GM21447 (cell line): ENCODE measurements around the gene SKIL.

Experiments used
- ATAC-seq: cut with Tn5 transposase; IDR thresholded peaks from one replicate; pipeline ENCODE4 v1.9.1; 2021; ENCODE audit not compliant: unreplicated experiment

SKIL gene

DNA sequence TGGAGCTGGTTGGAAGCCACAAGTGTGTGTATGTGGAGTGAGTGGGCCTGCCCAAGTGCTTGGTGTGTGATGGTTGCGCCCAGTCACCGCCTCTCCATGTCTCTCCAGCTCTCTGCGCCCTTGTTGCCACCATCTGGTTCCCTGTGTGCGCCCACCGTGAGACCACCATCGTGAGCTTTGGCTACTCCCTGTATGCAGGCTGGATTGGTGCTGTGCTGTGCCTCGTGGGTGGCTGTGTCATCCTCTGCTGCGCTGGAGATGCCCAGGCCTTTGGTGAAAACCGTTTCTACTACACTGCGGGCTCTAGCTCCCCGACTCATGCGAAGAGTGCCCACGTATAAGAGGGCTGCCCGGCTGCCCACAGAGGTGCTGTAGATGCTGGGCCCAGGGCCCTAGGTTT, 74.9 kb downstream of the SKIL start:
- ATAC-seq, result no peak

GRCh38 chr3:170436697-170437096, 79.2 kb downstream of the SKIL start:
- no peak for ATAC-seq

DNA sequence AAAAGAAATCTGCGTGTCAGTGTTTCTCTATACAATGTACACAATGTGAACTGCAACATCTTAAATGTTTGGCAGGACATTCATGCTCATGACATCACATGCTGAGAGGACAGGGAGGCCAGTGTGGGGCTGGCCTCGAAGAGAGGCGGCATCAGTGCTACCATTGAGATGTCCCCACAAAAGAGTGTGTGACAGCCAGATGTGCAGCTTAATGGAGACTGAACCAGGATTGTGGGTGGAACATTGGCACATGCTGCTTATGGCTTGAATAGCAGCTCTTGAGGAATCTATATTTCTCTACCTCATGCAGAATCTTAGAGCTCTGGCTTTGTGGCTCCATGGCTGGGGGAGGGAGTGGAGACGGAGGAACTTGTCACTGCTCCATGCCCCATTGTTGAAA, 79.7 kb downstream of the SKIL start:
- no peak for ATAC-seq

DNA sequence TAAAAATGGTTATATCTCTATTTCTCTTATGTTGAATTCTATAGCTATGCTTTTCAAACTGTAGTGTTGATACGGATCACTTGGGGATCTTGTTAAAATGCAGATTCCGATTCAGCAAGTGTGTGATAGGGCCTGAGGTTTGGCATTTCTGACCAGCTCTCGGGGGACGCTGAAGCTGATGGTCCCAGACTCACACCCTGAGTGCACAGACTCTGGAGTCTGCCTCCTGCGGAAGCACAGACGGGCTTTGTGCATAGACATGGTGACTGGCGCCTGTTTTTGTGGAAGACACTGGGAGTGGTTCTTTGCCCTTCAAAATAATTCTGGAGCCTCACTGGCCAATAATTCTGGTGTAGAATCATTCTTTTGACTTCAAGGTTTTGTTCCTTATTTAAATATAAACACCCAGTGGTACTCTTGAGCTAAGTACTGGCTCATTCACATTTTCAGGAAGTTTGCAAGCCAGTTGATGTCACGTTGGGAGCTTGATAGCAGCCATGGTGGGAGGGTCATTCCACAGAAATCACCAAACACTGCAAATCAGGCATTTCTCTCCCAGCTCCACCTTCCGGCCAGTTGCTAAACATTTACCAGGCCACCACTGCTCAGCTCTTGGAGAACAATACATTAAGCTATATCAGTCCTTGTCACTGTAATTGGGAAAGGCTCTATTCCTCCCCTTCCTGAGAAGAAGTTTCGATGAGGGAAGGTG, 80.3 kb downstream of the SKIL start:
- ATAC-seq, result no peak

GRCh38 chr3:170438836-170439235, 81.3 kb downstream of the SKIL start:
- ATAC-seq, result no peak

DNA sequence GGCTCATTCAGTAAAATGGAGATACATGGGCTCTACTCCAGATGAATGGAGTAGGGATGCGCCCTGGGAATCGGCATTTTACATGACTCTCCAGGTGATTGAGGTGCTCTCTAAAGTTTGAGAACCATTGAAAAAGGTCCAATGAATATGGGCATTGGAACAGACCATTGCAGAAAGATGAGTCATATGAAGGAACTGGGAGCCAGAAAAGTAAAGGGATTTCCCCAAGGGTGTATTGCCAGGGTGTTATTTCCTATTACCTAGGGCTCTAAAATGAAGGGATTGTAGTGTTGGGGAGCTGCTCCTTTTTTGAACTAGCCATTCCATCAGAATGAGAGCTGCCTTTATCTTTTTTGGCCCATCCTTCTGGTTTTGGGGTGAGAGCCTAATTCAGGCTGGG, 82.8 kb downstream of the SKIL start:
- ATAC-seq, result no peak

DNA sequence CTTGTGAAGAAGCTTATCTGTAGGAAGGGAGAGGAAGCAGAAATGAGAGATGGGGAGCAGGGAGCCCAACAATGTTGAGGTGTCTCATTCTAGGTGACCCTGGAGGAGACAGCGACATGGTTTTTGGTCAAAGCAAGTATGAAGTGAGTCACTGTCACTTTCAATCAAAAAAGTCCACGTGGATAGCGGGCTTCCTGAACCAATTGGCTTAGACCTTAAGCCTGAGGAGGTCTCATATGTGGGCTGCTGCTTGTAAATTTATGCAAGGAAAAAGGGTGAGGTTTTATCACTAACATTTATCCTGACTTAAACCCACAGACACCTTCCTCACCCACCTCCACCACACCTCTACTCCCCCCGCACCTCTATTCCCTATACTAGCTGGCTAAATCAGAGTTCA, 83.9 kb downstream of the SKIL start:
- ATAC-seq, result no peak

DNA sequence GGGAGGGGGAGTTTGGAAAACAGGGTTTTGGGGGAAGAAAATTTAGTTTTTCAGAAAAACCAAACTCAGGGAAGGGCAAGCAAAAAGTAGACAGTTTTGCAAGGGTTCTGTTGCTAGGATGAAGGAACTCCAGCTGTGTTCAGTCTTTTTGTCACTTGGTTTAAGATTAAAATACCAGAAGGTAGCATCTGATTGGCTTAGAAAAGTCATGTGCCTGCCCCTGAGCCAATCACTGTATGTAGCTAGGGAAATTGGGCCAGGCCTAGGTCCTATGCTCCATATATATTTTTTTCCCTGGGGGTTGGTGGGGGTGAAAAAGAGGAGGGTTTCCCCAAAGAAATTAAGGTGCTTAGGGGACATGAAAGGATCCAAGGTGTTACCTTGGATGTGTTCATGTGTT, 85.4 kb downstream of the SKIL start:
- ATAC-seq, result no peak

GRCh38 chr3:170443457-170443856, 85.9 kb downstream of the SKIL start:
- no peak for ATAC-seq
